Breast epithelium (tissue), 4 donors: ENCODE measurements around the gene TADA2A. TPM values are rescaled to one million over a fixed set of nuclear protein-coding genes. Genes with fewer than 3 reads are reported as not detected.
"Not testable (repeated sequence)": the region's sequence is repeated elsewhere in the genome, so short reads cannot be mapped to it uniquely, and the experiment has no call there.

ENCODE experiments used
- DNase-seq, 2 donors: peaks; one replicate each; pipeline ENCODE4 v3.0.0-alpha.2; 2019; ENCODE audit warnings: low spot score in 2 of 2
- H3K27ac ChIP-seq, 2 donors: fragments of 200-600 bp; sonication (generic) in 1 of 2; one replicate each; pipeline ENCODE4 v1.5.1; 2016 to 2019; ENCODE audit warnings: mild to moderate bottlenecking in 1 of 2
- H3K27me3 ChIP-seq, 2 donors: fragments of 200-600 bp; sonication (generic) in 1 of 2; one replicate each; pipeline versions ENCODE4 v1.5.1 to v1.6.0; 2017 to 2019; ENCODE audit warnings: control low read depth in 1 of 2, mild to moderate bottlenecking in 1 of 2
- H3K36me3 ChIP-seq: fragments of 200-600 bp; one replicate; pipeline ENCODE4 v1.5.1; 2019
- H3K4me1 ChIP-seq, 2 donors: fragments of 200-600 bp; sonication (generic); one replicate each; pipeline ENCODE4 v1.5.1; 2016 to 2019; ENCODE audit warnings: control low read depth in 1 of 2
- H3K4me3 ChIP-seq, 3 donors: fragments of 200-600 bp; sonication (generic); 1 replicate in 2 of 3; 2 replicates in 1 of 3; pipeline ENCODE4 v1.5.1; 2016 to 2019; ENCODE audit warnings: mild to moderate bottlenecking in 3 of 3, moderate library complexity in 2 of 3
- H3K9me3 ChIP-seq, 2 donors: fragments of 200-600 bp; sonication (generic) in 1 of 2; one replicate each; pipeline ENCODE4 v1.5.1; 2016 to 2019; ENCODE audit warnings: control low read depth in 1 of 2
- CTCF ChIP-seq, 3 donors: fragments of 450-650 bp; IDR thresholded peaks; one replicate each; pipeline ENCODE4 v1.5.1; 2016 to 2017; ENCODE audit warnings: antibody characterized with exemption in 3 of 3, mild to moderate bottlenecking in 3 of 3, moderate library complexity in 3 of 3
- POLR2A ChIP-seq: fragments of 450-650 bp; IDR thresholded peaks from one replicate; pipeline ENCODE4 v1.6.1; 2016; ENCODE audit warnings: antibody characterized with exemption, mild to moderate bottlenecking, moderate library complexity
- POLR2AphosphoS5 ChIP-seq, 3 donors: sonication (generic); formaldehyde crosslinking; IDR thresholded peaks; one replicate each; pipeline ENCODE4 v1.6.1; 2017; ENCODE audit warnings: antibody characterized with exemption in 3 of 3
- intact Hi-C: fragments of 100-400 bp; cut with DNase I; formaldehyde crosslinking; loops from one replicate; pipeline ENCODE4 v1.15.1; 2023; ENCODE audit warnings: low total_unique reads
- total RNA-seq, 3 donors: library from RNA; depleted of rRNA; stranded (reverse); fragments of >200 nt; gene quantifications; one replicate each; pipeline ENCODE4 v1.1.0, GENCODE V29; 2016

Gene TADA2A
- total RNA-seq, 3 donors from 2014 or later: 14.7 to 36.1 (median 26.3) TPM

- intact Hi-C loops: no loop called here
- H3K4me3 ChIP-seq: no peak overlapping the region
- no peaks in the 10 kb centered on the region for H3K9me3 ChIP-seq
- no peaks in the 10 kb centered on the region for H3K27me3 ChIP-seq
- H3K4me1 ChIP-seq: no peaks in the 10 kb centered on the region
- no peak overlapping the region for H3K27ac ChIP-seq
- TF ChIP-seq POLR2AphosphoS5 (IDR thresholded peaks at IDR 0.05) (no peak), CTCF (IDR thresholded peaks at IDR 0.05) (no peak), POLR2A (no peak)
- no peaks in the 10 kb centered on the region for H3K36me3 ChIP-seq
- DNase-seq: no peak
Measured at GRCh38 chr17:37429453-37429852, 22.8 kb downstream of the TADA2A start.

GRCh38 chr17:37430051-37430627 lies 23.5 kb downstream of the TADA2A start:
- H3K9me3 ChIP-seq: no peaks in the 10 kb centered on the region
- H3K4me3 ChIP-seq: no peak overlapping the region
- no peaks in the 10 kb centered on the region for H3K27me3 ChIP-seq
- DNase-seq: no peak
- H3K4me1 ChIP-seq: no peaks in the 10 kb centered on the region
- no peaks in the 10 kb centered on the region for H3K36me3 ChIP-seq
- intact Hi-C loops: no loop called here
- no peak for TF ChIP-seq POLR2A
- no peak for TF ChIP-seq CTCF (IDR thresholded peaks at IDR 0.05)
- TF ChIP-seq POLR2AphosphoS5 (IDR thresholded peaks at IDR 0.05): no peak
- H3K27ac ChIP-seq: peak overlapping the region in 1 of 2 donors; percentile 3

- Histone ChIP-seq H3K9me3 (no peaks in the 10 kb centered on the region), H3K4me3 (no peak overlapping the region), H3K27ac (no peak overlapping the region), H3K36me3 (no peaks in the 10 kb centered on the region), H3K4me1 (no peaks in the 10 kb centered on the region), H3K27me3 (no peaks in the 10 kb centered on the region)
- TF ChIP-seq POLR2A: no peak
- intact Hi-C loops: no loop called here
- no peak for DNase-seq
Measured at GRCh38 chr17:37432671-37433070, 26.0 kb downstream of the TADA2A start.

GRCh38 chr17:37438141-37438540 lies 31.5 kb downstream of the TADA2A start:
- no peaks in the 10 kb centered on the region for H3K27me3 ChIP-seq
- H3K36me3 ChIP-seq: no peaks in the 10 kb centered on the region
- no peak overlapping the region for H3K4me3 ChIP-seq
- H3K4me1 ChIP-seq: no peaks in the 10 kb centered on the region
- H3K9me3 ChIP-seq: no peaks in the 10 kb centered on the region
- DNase-seq: no peak
- intact Hi-C loops: no loop called here
- TF ChIP-seq POLR2AphosphoS5 (IDR thresholded peaks at IDR 0.05) (no peak), POLR2A (no peak), CTCF (IDR thresholded peaks at IDR 0.05) (no peak)
- H3K27ac ChIP-seq: no peak overlapping the region

- intact Hi-C loops: no loop called here
- H3K4me1 ChIP-seq: no peaks in the 10 kb centered on the region
- H3K27ac ChIP-seq: no peak overlapping the region
- no peak overlapping the region for H3K4me3 ChIP-seq
- H3K36me3 ChIP-seq: no peaks in the 10 kb centered on the region
- no peaks in the 10 kb centered on the region for H3K9me3 ChIP-seq
- no peaks in the 10 kb centered on the region for H3K27me3 ChIP-seq
- TF ChIP-seq POLR2A (no peak), CTCF (IDR thresholded peaks at IDR 0.05) (no peak)
- no peak for DNase-seq
Measured at GRCh38 chr17:37440424-37440823, 33.7 kb downstream of the TADA2A start.

- H3K4me3 ChIP-seq, H3K27ac ChIP-seq, H3K4me1 ChIP-seq, H3K36me3 ChIP-seq, H3K9me3 ChIP-seq, H3K27me3 ChIP-seq, intact Hi-C loops, DNase-seq: not testable (repeated sequence)
Measured at GRCh38 chr17:37441369-37442014, 34.8 kb downstream of the TADA2A start.
